Cardiac muscle cell (in vitro differentiated cells and primary cell): ENCODE measurements around the gene MCM9. TPM values are rescaled to one million over a fixed set of nuclear protein-coding genes. Genes with fewer than 3 reads are reported as not detected.

Experiments used
- DNase-seq, 2 donors: peaks; one replicate each; pipeline versions ENCODE4 v3.0.0 to v3.0.0-alpha.2; 2010 to 2017; ENCODE audit warnings: low read depth in 1 of 2, low spot score in 1 of 2
- H3K27ac ChIP-seq: fragments of 200-600 bp; sonication (generic); 2 replicates; pipeline ENCODE4 v1.5.1; 2016
- H3K27me3 ChIP-seq: fragments of 200-600 bp; sonication (generic); 2 replicates; pipeline ENCODE4 v1.6.0; 2016; ENCODE audit warnings: control low read depth
- H3K36me3 ChIP-seq: fragments of 200-600 bp; sonication (generic); 2 replicates; pipeline ENCODE4 v1.5.1; 2016; ENCODE audit warnings: control low read depth
- H3K4me1 ChIP-seq: fragments of 200-600 bp; sonication (generic); 2 replicates; pipeline ENCODE4 v1.8.1; 2017; ENCODE audit warnings: low read depth, mild to moderate bottlenecking, mixed run types
- H3K4me3 ChIP-seq: fragments of 200-600 bp; sonication (generic); 2 replicates; pipeline ENCODE4 v1.5.1; 2016; ENCODE audit warnings: mild to moderate bottlenecking
- H3K9me3 ChIP-seq: fragments of 200-600 bp; sonication (generic); 2 replicates; pipeline ENCODE4 v1.5.1; 2017; ENCODE audit warnings: low read depth, mild to moderate bottlenecking, control low read depth
- polyA plus RNA-seq: library from polyadenylated mRNA; unstranded; fragments of >200 nt; fragmentation: Nextera tagmentation; extraction: Ambion mirVana; gene quantifications from 2 replicates; pipeline ENCODE4 v1.2.1, GENCODE V29; 2016
- total RNA-seq: library from RNA; depleted of rRNA; stranded (reverse); fragments of >200 nt; gene quantifications from 2 replicates; pipeline ENCODE4 v1.2.3, GENCODE V29; 2016
- TF ChIP-seq, protein P1 (sequence below): IDR thresholded peaks from 2 replicates; pipeline ENCODE4 v1.5.1; 2012; ENCODE audit warnings: low read depth, mild to moderate bottlenecking, low read length

Gene MCM9
- total and polyA plus RNA-seq, 2 experiments from 2014 or later, result 7.0 to 10.1 TPM

DNA sequence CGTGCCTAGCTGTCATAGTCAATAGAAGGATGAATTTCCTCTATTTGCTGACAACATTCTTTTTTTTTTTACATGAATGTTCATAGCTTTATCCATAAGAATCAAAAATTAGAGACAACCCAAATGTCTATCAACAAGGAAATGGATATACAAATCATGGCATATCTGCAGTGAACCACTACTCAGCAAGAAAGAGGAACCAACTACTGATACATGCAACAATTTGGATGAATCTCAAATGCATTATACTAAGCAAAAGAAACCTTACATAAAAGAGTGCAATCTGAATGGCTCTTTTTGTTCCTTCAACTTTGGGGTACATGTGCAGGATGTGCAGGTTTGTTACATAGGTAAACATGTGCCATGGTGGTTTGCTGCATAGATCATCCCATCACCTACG, 17.7 kb upstream of the MCM9 start:
- no peaks in the 10 kb centered on the region for H3K4me1 ChIP-seq
- no peak overlapping the region for H3K4me3 ChIP-seq
- DNase-seq, result no peak
- H3K9me3 ChIP-seq, result no peaks in the 10 kb centered on the region
- TF ChIP-seq, protein P1, sequence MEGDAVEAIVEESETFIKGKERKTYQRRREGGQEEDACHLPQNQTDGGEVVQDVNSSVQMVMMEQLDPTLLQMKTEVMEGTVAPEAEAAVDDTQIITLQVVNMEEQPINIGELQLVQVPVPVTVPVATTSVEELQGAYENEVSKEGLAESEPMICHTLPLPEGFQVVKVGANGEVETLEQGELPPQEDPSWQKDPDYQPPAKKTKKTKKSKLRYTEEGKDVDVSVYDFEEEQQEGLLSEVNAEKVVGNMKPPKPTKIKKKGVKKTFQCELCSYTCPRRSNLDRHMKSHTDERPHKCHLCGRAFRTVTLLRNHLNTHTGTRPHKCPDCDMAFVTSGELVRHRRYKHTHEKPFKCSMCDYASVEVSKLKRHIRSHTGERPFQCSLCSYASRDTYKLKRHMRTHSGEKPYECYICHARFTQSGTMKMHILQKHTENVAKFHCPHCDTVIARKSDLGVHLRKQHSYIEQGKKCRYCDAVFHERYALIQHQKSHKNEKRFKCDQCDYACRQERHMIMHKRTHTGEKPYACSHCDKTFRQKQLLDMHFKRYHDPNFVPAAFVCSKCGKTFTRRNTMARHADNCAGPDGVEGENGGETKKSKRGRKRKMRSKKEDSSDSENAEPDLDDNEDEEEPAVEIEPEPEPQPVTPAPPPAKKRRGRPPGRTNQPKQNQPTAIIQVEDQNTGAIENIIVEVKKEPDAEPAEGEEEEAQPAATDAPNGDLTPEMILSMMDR, result no peak
- H3K36me3 ChIP-seq, result no peaks in the 10 kb centered on the region
- no peak overlapping the region for H3K27ac ChIP-seq
- no peaks in the 10 kb centered on the region for H3K27me3 ChIP-seq

DNA sequence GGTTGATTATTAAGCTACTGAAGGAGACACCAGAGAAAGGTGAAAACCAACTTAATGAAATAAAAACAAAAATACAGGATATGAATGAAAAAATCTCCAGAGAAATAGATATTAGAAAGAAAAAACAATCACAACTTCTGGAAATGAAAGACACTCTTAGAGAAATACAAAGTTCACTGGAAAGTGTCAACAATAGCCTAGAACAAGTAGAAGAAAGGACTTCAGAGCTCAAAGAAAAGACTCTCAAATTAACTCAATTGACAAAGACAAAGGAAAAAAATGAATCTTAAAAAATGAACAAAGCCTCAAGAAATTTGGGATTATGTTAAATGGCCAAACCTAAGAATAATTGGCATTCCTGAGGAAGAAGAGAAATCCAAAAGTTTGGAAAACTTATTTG, 10.3 kb upstream of the MCM9 start:
- Histone ChIP-seq H3K36me3 (no peaks in the 10 kb centered on the region), H3K9me3 (no peaks in the 10 kb centered on the region), H3K4me1 (no peaks in the 10 kb centered on the region), H3K27ac (no peak overlapping the region), H3K27me3 (no peaks in the 10 kb centered on the region), H3K4me3 (no peak overlapping the region)
- TF ChIP-seq, protein P1, result no peak
- no peak for DNase-seq

DNA sequence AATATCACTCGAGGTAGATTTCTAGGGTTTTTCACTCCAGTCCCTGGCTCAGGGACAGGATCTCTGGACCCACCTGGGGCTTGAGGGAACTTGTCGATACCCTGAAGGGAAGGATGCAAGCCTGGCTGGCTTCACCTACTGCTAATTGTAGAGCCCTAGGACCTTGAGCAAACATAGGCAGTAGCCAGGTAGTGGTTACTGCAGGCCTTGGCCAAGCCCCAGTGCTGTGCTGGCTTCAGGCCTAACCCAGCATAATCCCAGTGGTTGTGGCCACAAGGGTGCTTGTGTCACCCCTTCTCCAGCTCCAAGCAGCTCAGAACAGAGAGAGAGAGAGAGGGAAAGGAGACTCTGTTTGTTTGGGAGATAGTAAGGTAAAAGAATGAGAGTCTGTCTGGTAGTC, 5.8 kb upstream of the MCM9 start:
- H3K9me3 ChIP-seq, result no peaks in the 10 kb centered on the region
- no peak overlapping the region for H3K4me3 ChIP-seq
- no peaks in the 10 kb centered on the region for H3K27me3 ChIP-seq
- no peak overlapping the region for H3K27ac ChIP-seq
- no peak for DNase-seq
- no peaks in the 10 kb centered on the region for H3K36me3 ChIP-seq
- TF ChIP-seq, protein P1, result no peak
- H3K4me1 ChIP-seq, result peaks cover 1% of the 10 kb centered on the region

DNA sequence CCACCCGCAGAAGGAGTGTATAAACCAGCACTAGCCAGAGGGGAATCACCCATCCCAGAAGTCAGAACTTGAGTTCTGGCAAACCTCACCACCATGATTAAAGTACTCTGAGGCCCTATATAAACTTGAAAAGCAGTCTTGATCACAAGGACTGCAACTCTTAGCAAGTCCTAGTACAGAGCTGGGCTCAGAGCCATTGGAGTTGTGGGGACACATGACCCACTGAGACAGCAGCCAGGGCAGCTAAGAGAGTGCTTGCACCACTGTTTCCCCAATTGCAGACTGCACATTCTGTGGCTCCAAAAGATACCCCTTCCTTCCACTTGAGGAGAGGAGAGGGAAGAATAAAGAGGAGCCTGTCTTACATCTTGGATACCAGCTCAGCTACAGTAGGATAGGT, 4.7 kb upstream of the MCM9 start:
- Histone ChIP-seq H3K36me3 (no peaks in the 10 kb centered on the region), H3K27ac (no peak overlapping the region), H3K4me3 (no peak overlapping the region), H3K4me1 (peaks cover 4% of the 10 kb centered on the region), H3K27me3 (no peaks in the 10 kb centered on the region), H3K9me3 (no peaks in the 10 kb centered on the region)
- TF ChIP-seq, protein P1, result no peak
- DNase-seq, result no peak

DNA sequence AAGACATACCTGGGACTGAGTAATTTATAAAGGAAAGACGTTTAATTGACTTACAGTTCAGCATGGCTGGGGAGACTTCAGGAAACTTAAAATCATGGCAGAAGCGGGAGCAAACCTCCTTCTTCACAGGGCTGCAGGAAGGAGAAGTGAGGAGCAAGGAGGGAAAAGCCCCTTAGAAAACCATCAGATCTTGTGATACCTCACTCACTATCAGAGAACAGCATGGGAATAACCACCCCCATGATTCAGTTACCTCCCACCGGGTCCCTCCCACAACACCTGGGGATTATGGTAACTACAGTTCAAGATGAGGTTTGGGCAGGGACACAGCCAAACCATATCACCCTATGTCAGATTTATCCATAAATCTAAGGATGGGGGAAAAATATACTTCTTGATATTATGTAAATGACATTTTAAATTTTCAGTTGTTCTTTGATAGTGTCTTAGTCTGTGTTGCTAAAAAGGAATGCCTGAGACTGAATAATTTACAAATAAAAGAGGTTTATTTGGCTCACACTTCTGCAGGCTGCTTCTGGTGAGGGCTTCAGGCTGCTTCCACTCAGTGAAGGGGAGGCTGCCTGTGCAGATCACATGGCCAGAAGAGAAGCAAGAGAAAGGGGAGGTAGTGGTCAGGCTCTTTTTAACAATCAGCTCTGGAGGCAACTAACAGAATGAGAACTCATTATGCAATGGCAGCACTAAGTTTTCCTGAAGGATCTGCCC, 1.2 kb upstream of the MCM9 start:
- H3K36me3 ChIP-seq, result peaks cover 5% of the 10 kb centered on the region
- H3K9me3 ChIP-seq, result no peaks in the 10 kb centered on the region
- H3K27me3 ChIP-seq, result no peaks in the 10 kb centered on the region
- peak overlapping the region; percentile 93 for H3K27ac ChIP-seq
- H3K4me3 ChIP-seq, result no peak overlapping the region
- TF ChIP-seq, protein P1, result no peak
- H3K4me1 ChIP-seq, result peaks cover 9% of the 10 kb centered on the region
- DNase-seq, result no peak
